T-cell (primary cell): ENCODE data around the gene CDKN2B. TPM values are rescaled to one million over a fixed set of nuclear protein-coding genes. Genes with fewer than 3 reads are reported as not detected.

Source experiments
- ATAC-seq, 4 experiments: fragments of 200-7000 bp in 3 of 4; fragments of 150-1000 bp in 1 of 4; cut with Tn5 transposase; replicated peaks in 1 of 4; 1 replicate in 3 of 4; 2 replicates in 1 of 4; pipeline ENCODE4 v1.10.0; 2021; ENCODE audit warnings: moderate library complexity in 3 of 4, mild to moderate bottlenecking in 2 of 4, moderate number of reproducible peaks in 1 of 4
- CTCF ChIA-PET, 2 donors: fragments of 300-600 bp; sonication (Branson Sonifier 250); formaldehyde crosslinking; loops; one replicate each; lab custom pipeline; 2022; ENCODE audit warnings: antibody characterized with exemption in 2 of 2; lab: Charles Lee
- POLR2A ChIA-PET, 2 donors: fragments of 300-600 bp; sonication (Branson Sonifier 250); formaldehyde crosslinking; loops; one replicate each; lab custom pipeline; 2022; ENCODE audit warnings: antibody characterized with exemption in 2 of 2; lab: Charles Lee
- DNase-seq, 35 experiments: peaks; one replicate each; pipeline versions ENCODE4 v3.0.0 to v3.0.0-alpha.2; 2013 to 2023
- H3K27ac ChIP-seq: one replicate; pipeline ENCODE4 v1.5.1; 2013; ENCODE audit warnings: low read length
- H3K27me3 ChIP-seq, 2 experiments: replicated peaks in 1 of 2; 1 replicate in 1 of 2; 2 replicates in 1 of 2; pipeline versions ENCODE4 v1.6.1 to v1.7.0; 2013; ENCODE audit warnings: low read length in 1 of 2, mixed read lengths in 1 of 2; ENCODE audit not compliant: control insufficient read depth in 2 of 2, insufficient read depth in 2 of 2; ENCODE audit errors: extremely low read depth in 1 of 2
- H3K36me3 ChIP-seq, 2 donors: 1 replicate in 1 of 2; 2 replicates in 1 of 2; pipeline versions ENCODE4 v1.6.1 to v1.7.0; 2013; ENCODE audit warnings: low read length in 1 of 2; ENCODE audit not compliant: control insufficient read depth in 2 of 2, insufficient read depth in 1 of 2; ENCODE audit errors: extremely low read depth in 1 of 2
- H3K4me1 ChIP-seq, 2 experiments: 1 replicate in 1 of 2; 2 replicates in 1 of 2; pipeline versions ENCODE4 v1.6.1 to v1.7.0; 2013; ENCODE audit warnings: low read length in 2 of 2, mixed read lengths in 1 of 2; ENCODE audit not compliant: insufficient read depth in 2 of 2, control insufficient read depth in 1 of 2; ENCODE audit errors: extremely low read depth in 1 of 2
- H3K4me3 ChIP-seq, 2 donors: 1 replicate in 1 of 2; 2 replicates in 1 of 2; pipeline versions ENCODE4 v1.5.1 to v1.7.0; 2013; ENCODE audit warnings: mild to moderate bottlenecking in 2 of 2, low read length in 1 of 2, moderate library complexity in 1 of 2; ENCODE audit not compliant: control insufficient read depth in 1 of 2; ENCODE audit errors: extremely low read depth in 1 of 2
- H3K9me3 ChIP-seq: 2 replicates; pipeline ENCODE4 v1.7.0; 2013
- H3K27ac Mint-ChIP-seq, 2 donors: one replicate each; pipeline ENCODE4 v1.8.0; 2020 to 2021; ENCODE audit warnings: mild to moderate bottlenecking in 2 of 2, mixed read lengths in 2 of 2
- H3K27me3 Mint-ChIP-seq, 2 donors: one replicate each; pipeline ENCODE4 v1.8.0; 2021 to 2022; ENCODE audit warnings: mixed read lengths in 2 of 2
- H3K36me3 Mint-ChIP-seq: one replicate; pipeline ENCODE4 v1.8.0; 2021; ENCODE audit warnings: mixed read lengths
- H3K4me1 Mint-ChIP-seq, 3 donors: one replicate each; pipeline ENCODE4 v1.8.0; 2020 to 2022; ENCODE audit warnings: mixed read lengths in 3 of 3, mild to moderate bottlenecking in 1 of 3
- H3K4me3 Mint-ChIP-seq, 3 donors: one replicate each; pipeline ENCODE4 v1.8.0; 2020 to 2022; ENCODE audit warnings: mild to moderate bottlenecking in 3 of 3, mixed read lengths in 3 of 3, moderate library complexity in 3 of 3
- H3K9me3 Mint-ChIP-seq, 3 donors: one replicate each; pipeline ENCODE4 v1.8.0; 2020 to 2022; ENCODE audit warnings: mixed read lengths in 3 of 3
- WGBS: methylation state at CpG from one replicate; pipeline ENCODE4 v1.1.5; 2013; ENCODE audit warnings: missing lambda C conversion rate; ENCODE audit not compliant: insufficient coverage; 5-methylcytosine and 5-hydroxymethylcytosine counted together
- total RNA-seq, 35 experiments: library from RNA in 6 of 35; stranded (reverse) in 6 of 35; fragments of 120-200 nt in 1 of 35; gene quantifications; one replicate each; pipeline versions ENCODE4 v1.2.1 to v1.2.4 and lab custom pipeline; 2013 to 2026

Gene CDKN2B
- total RNA-seq, 5 donors from 2014 or later (not counting 1 experiment from before 2014, with no cell fraction given) = 0.33 to 4.4 (median 1.4) TPM

- H3K4me1 ChIP-seq = peaks cover 4 to 12% of the 10 kb centered on the region in 2 experiments
- no peaks in the 10 kb centered on the region for H3K9me3 ChIP-seq
- Mint-ChIP-seq H3K4me1 (peaks cover 10 to 17% (median 14%) of the 10 kb centered on the region in 3 donors), H3K27me3 (peaks cover 34 to 42% of the 10 kb centered on the region in 2 donors), H3K9me3 (no peaks in the 10 kb centered on the region), H3K27ac (no peak overlapping the region), H3K36me3 (peaks cover 3% of the 10 kb centered on the region), H3K4me3 (no peak overlapping the region)
- POLR2A ChIA-PET = interaction anchor here in 1 of 2 donors (0.7 kb wide), 1 partner anchor 17 kb away, joined by 3 read pairs; no protein-coding TSS in a partner anchor
- H3K36me3 ChIP-seq = no peaks in the 10 kb centered on the region
- H3K27ac ChIP-seq = no peak overlapping the region
- no peak for DNase-seq
- peaks cover 18 to 27% of the 10 kb centered on the region in 2 experiments for H3K27me3 ChIP-seq
- H3K4me3 ChIP-seq = no peak overlapping the region
- WGBS = no CpG with 5 or more reads among the region's 1 CpG
- ATAC-seq = no peak
- CTCF ChIA-PET = interaction anchor here in 1 of 2 donors (1.0 kb wide), 1 partner anchor 190 kb away, joined by 3 read pairs; no protein-coding TSS in a partner anchor
These were observed 7.1 kb downstream of the CDKN2B start for GRCh38 chr9:22002038-22002437.

GRCh38 chr9:21998026-21998425 is 11.1 kb downstream of the CDKN2B start:
- Mint-ChIP-seq H3K27ac (no peak overlapping the region), H3K27me3 (peaks cover 4 to 11% of the 10 kb centered on the region in 2 donors)

GRCh38 chr9:21997480-21997879 is 11.6 kb downstream of the CDKN2B start:
- no peak overlapping the region for H3K4me3 Mint-ChIP-seq
- ATAC-seq (no peak), DNase-seq (no peak)
- ChIA-PET CTCF (interaction anchor here (0.7 to 4.3 kb wide), 4 partner anchors 11 to 198 kb away, joined by 3 to 24 read pairs (median 4); partner anchors contain the start of gene CDKN2B (in 1 of the 2)), POLR2A (interaction anchor here in 1 of 2 donors (0.7 kb wide), 2 partner anchors 17 to 235 kb away, joined by 4 to 6 read pairs; no protein-coding TSS in a partner anchor)
- no peaks in the 10 kb centered on the region for H3K36me3 Mint-ChIP-seq
- peaks cover 0 to 8% of the 10 kb centered on the region in 2 donors for H3K27me3 Mint-ChIP-seq
- H3K27ac Mint-ChIP-seq = no peak overlapping the region
- no peaks in the 10 kb centered on the region for H3K9me3 ChIP-seq
- peaks cover 2 to 20% of the 10 kb centered on the region in 2 experiments for H3K4me1 ChIP-seq
- no peak overlapping the region for H3K4me3 ChIP-seq
- no peaks in the 10 kb centered on the region for H3K9me3 Mint-ChIP-seq
- no CpG with 5 or more reads among the region's 1 CpG for WGBS
- H3K27ac ChIP-seq = no peak overlapping the region
- peaks cover 8 to 24% of the 10 kb centered on the region in 2 experiments for H3K27me3 ChIP-seq
- H3K36me3 ChIP-seq = no peaks in the 10 kb centered on the region
- H3K4me1 Mint-ChIP-seq = peaks cover 16 to 17% (median 16%) of the 10 kb centered on the region in 3 donors

More at GRCh38 chr9:21998026-21998425, 11.1 kb downstream of the CDKN2B start:
- no CpG with 5 or more reads among the region's 2 CpGs for WGBS
- H3K4me1 Mint-ChIP-seq = peaks cover 14 to 17% (median 16%) of the 10 kb centered on the region in 3 donors
- Histone ChIP-seq H3K9me3 (no peaks in the 10 kb centered on the region), H3K27me3 (peaks cover 8 to 24% of the 10 kb centered on the region in 2 experiments), H3K36me3 (no peaks in the 10 kb centered on the region), H3K4me3 (no peak overlapping the region), H3K4me1 (peaks cover 2 to 20% of the 10 kb centered on the region in 2 experiments), H3K27ac (no peak overlapping the region)
- ATAC-seq = no peak
- H3K36me3 Mint-ChIP-seq = no peaks in the 10 kb centered on the region
- H3K9me3 Mint-ChIP-seq = no peaks in the 10 kb centered on the region
- no peak for DNase-seq
- no peak overlapping the region for H3K4me3 Mint-ChIP-seq
- ChIA-PET CTCF (interaction anchor here (0.7 to 4.3 kb wide), 4 partner anchors 10 to 199 kb away, joined by 3 to 24 read pairs (median 4); partner anchors contain the start of gene CDKN2B (in 1 of the 2)), POLR2A (interaction anchor here in 1 of 2 donors (0.7 kb wide), 2 partner anchors 18 to 235 kb away, joined by 4 to 6 read pairs; no protein-coding TSS in a partner anchor)

- ChIA-PET POLR2A (no interaction called here), CTCF (interaction anchor here in 1 of 2 donors (1.2 to 4.3 kb wide), 2 partner anchors 11 to 183 kb away, joined by 5 to 24 read pairs; partner anchors contain the start of gene CDKN2B)
- Histone ChIP-seq H3K27ac (no peak overlapping the region), H3K4me3 (no peak overlapping the region), H3K9me3 (no peaks in the 10 kb centered on the region), H3K27me3 (peaks cover 8 to 24% of the 10 kb centered on the region in 2 experiments), H3K36me3 (no peaks in the 10 kb centered on the region), H3K4me1 (peaks cover 2 to 20% of the 10 kb centered on the region in 2 experiments)
- H3K27ac Mint-ChIP-seq = no peak overlapping the region
- peaks cover 0 to 4% of the 10 kb centered on the region in 2 donors for H3K27me3 Mint-ChIP-seq
- WGBS = no CpG with 5 or more reads among the region's 5 CpGs
- no peaks in the 10 kb centered on the region for H3K36me3 Mint-ChIP-seq
- DNase-seq (no peak), ATAC-seq (no peak)
- peak overlapping the region; percentile 91 to 96 (median 93) for H3K4me3 Mint-ChIP-seq
- H3K4me1 Mint-ChIP-seq = peaks cover 16 to 17% (median 16%) of the 10 kb centered on the region in 3 donors
- no peaks in the 10 kb centered on the region for H3K9me3 Mint-ChIP-seq
These were observed 12.2 kb downstream of the CDKN2B start for GRCh38 chr9:21996858-21997257.

GRCh38 chr9:21996438-21996837 is 12.7 kb downstream of the CDKN2B start:
- no peak for ATAC-seq
- DNase-seq = no peak
- peaks cover 0 to 4% of the 10 kb centered on the region in 2 donors for H3K27me3 Mint-ChIP-seq
- ChIA-PET CTCF (interaction anchor here in 1 of 2 donors (1.2 to 4.3 kb wide), 2 partner anchors 12 to 183 kb away, joined by 5 to 24 read pairs; partner anchors contain the start of gene CDKN2B), POLR2A (interaction anchor here in 1 of 2 donors (1.0 kb wide), 1 partner anchor 25 kb away, joined by 3 read pairs; no protein-coding TSS in a partner anchor)
- no peaks in the 10 kb centered on the region for H3K36me3 Mint-ChIP-seq
- H3K9me3 Mint-ChIP-seq = no peaks in the 10 kb centered on the region
- Histone ChIP-seq H3K9me3 (no peaks in the 10 kb centered on the region), H3K36me3 (no peaks in the 10 kb centered on the region), H3K4me3 (no peak overlapping the region), H3K27ac (no peak overlapping the region), H3K27me3 (peaks cover 8 to 24% of the 10 kb centered on the region in 2 experiments), H3K4me1 (peaks cover 2 to 20% of the 10 kb centered on the region in 2 experiments)
- H3K4me3 Mint-ChIP-seq = peak overlapping the region; percentile 91 to 96 (median 93)
- H3K4me1 Mint-ChIP-seq = peaks cover 16 to 17% (median 16%) of the 10 kb centered on the region in 3 donors
- 55% methylated on average over 2 of the region's 9 CpGs for WGBS
- no peak overlapping the region for H3K27ac Mint-ChIP-seq
